HG03097 (cell line): ENCODE data around the gene SMG5.

Experiments
- ATAC-seq: cut with Tn5 transposase; IDR thresholded peaks from one replicate; pipeline ENCODE4 v1.9.1; 2021; ENCODE audit not compliant: unreplicated experiment, low FRiP score

Gene SMG5

GRCh38 chr1:156283521-156283920 lies 896 bp upstream of the SMG5 start:
- ATAC-seq: no peak

GRCh38 chr1:156281693-156282478 lies 739 bp downstream of the SMG5 start:
- peak; percentile 6 for ATAC-seq

DNA sequence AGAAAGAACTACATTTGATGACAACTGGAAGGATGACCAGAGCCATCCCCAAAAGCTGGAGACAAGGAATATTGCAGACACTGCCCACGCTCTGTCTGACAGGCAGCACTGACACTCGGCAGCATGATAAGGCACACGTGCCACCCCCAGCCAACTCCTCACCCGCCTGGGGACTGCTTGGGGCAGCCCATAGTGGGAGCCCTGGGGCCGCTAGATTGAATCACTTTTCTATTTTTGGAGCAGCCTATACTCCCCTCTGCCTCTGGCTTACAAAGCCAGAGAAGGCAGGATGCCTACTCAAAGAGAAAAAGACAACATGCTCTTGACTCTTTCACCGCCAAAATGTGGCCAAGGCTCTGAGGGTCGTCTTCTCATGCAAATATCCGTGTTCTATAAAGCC lies 1.3 kb downstream of the SMG5 start:
- no peak for ATAC-seq

GRCh38 chr1:156279837-156280236 lies 2.8 kb downstream of the SMG5 start:
- ATAC-seq: no peak

- no peak for ATAC-seq
Measured at GRCh38 chr1:156276966-156277381, 5.7 kb downstream of the SMG5 start.

- no peak for ATAC-seq
Measured at GRCh38 chr1:156276532-156276931, 6.1 kb downstream of the SMG5 start.

- no peak for ATAC-seq
Measured at GRCh38 chr1:156270314-156270713, 12.3 kb downstream of the SMG5 start.

- ATAC-seq: no peak
Measured at GRCh38 chr1:156268336-156268735, 14.3 kb downstream of the SMG5 start.

DNA sequence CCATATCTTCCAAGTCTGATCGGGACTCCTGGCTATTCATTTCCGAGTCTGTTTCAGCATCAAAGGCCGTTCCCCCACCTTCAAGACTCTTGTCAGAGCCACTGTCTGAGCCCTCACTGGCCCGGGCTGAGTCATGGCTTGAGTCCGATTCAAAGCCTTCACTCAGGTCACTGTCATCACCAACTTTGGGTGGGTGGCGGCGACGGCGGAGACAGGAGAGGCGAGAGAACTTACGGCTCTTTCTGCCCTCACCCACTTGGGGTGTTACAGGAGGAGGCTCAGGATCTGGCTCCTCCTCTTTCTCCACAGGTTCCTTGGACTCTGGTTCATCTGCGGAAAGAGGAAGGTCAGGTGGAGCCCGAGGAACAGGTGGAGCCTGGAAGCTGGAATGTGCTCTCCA lies 16.6 kb downstream of the SMG5 start:
- no peak for ATAC-seq

DNA sequence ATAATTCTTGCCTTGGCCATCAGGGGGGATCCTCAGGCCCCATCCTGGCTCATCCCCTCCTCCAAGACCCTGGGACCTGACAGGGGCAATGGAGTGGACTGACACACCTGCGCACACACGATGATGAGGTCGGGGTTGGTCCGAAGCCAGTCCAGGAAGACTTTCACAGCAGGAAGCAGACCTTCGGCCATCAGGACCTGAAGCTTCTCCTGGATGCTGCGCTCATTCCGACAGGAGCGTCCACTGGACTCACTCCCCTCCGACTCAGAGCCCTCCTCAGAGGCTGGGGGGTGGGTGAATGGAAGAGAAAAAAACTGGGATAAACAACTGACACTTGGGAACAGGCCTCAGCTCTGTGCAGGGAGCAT lies 19.4 kb downstream of the SMG5 start:
- ATAC-seq: no peak

GRCh38 chr1:156262461-156263287 lies 20.0 kb downstream of the SMG5 start:
- ATAC-seq: no peak

GRCh38 chr1:156260896-156261295 lies 21.7 kb downstream of the SMG5 start:
- ATAC-seq: no peak

GRCh38 chr1:156259805-156260204 lies 22.8 kb downstream of the SMG5 start:
- no peak for ATAC-seq

- ATAC-seq: no peak
Measured at GRCh38 chr1:156258859-156259258, 23.8 kb downstream of the SMG5 start.

DNA sequence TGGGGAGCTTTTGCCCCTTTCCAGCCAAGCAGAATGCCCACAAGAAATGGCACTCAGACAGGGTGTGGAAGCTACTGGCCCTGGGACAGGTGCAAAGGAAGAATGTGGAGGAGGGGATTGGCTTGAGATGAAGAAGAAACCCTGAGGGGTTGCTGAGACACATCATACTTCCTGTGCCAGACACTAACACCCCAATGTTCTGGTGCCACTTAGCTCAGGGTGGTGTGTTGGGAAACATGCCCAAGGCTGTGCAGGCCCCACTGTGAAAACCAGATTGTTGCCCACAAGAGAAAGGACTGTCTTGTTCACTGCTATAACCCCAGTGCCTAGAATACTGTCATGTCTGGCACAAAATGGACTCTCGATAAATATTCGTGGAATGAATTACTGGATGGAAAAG lies 24.9 kb downstream of the SMG5 start:
- ATAC-seq: no peak

DNA sequence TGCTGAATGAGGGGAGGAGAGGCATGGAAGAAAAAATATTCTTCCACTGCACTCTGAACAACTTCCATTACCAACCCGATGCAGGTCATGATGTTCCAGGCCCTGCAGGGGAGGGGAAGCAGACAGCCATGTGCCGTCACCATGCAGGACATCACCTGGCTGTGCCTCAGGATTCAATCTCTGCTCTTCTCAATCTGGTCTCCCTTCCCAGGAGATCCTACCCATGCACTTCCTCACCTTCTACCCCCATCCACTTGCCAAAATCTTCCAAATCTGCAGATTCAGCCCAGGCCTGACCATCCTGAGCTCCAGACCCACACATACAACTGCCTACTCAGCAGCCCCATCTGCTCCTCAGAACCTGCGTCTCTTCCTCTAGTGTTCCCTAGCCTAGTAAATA lies 29.0 kb downstream of the SMG5 start:
- no peak for ATAC-seq

DNA sequence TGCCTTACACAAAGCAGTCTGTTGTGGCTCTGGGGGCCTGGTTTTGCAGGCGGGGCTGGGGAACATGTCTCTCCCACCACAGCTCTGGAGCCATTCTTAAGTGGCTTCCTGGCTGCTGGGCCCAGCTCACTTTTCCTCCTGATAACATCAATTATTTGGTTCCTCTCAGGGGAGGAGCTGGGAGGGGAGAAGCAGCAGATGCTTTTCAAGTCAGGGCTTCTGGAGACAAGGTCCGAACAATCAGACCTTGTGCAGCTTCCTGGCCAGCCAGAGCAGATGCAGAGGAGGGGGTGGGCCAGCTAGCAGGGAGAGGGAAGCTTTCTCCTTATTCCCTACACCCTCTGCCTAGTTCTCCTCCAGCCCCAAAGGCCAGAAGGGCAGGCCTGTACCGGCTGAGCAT lies 31.1 kb downstream of the SMG5 start:
- ATAC-seq: no peak

- ATAC-seq: no peak
Measured at GRCh38 chr1:156249593-156249992, 33.0 kb downstream of the SMG5 start.

- ATAC-seq: no peak
Measured at GRCh38 chr1:156248323-156248683, 34.3 kb downstream of the SMG5 start.

- ATAC-seq: no peak
Measured at GRCh38 chr1:156247460-156248322, 34.9 kb downstream of the SMG5 start, which contains the start of gene PAQR6. TSS of gene PAQR6 (minus strand) at chr1:156248056. CDS start at chr1:156246731, 1,325 bp downstream.
